Endothelial cell of umbilical vein (primary cell): ENCODE data around the gene C7orf33. TPM values are rescaled to one million over a fixed set of nuclear protein-coding genes. Genes with fewer than 3 reads are reported as not detected.

Experiments
- BruUV-seq: library from RNA; stranded (reverse); fragments of 400-500 nt; replicated peaks from 2 replicates; lab custom pipeline; 2021; lab: Mats Ljungman, UMichigan
- CTCF ChIA-PET: fragments of 300-600, 350-600 bp; sonication (Branson Sonifier 250); formaldehyde crosslinking; loops from one replicate; lab custom pipeline; 2021; ENCODE audit warnings: antibody characterized with exemption, inconsistent platforms; lab: Charles Lee
- POLR2A ChIA-PET: fragments of 300-600, 350-600 bp; sonication (Branson Sonifier 250); formaldehyde crosslinking; loops from one replicate; lab custom pipeline; 2021; ENCODE audit warnings: antibody characterized with exemption, inconsistent platforms; lab: Charles Lee
- DNase-seq: peaks from one replicate; pipeline ENCODE4 v3.0.0-alpha.2; 2011; ENCODE audit warnings: low read depth, low spot score
- FAIRE-seq: peaks from 2 replicates; lab custom pipeline; 2011; peaks lifted over from hg19 to GRCh38; lab: Jason Lieb, UNC
- H2AFZ ChIP-seq: 2 replicates; pipeline ENCODE4 v1.6.0; 2012; ENCODE audit warnings: low read depth, low read length, control low read depth, inconsistent platforms
- H3K27ac ChIP-seq: 2 replicates; pipeline ENCODE4 v1.5.1; 2011; ENCODE audit warnings: low read depth, mild to moderate bottlenecking, control low read depth, low read length, moderate library complexity; ENCODE audit not compliant: insufficient read depth
- H3K27me3 ChIP-seq, 2 experiments: 2 replicates each; pipeline versions ENCODE4 v1.6.0 to v1.6.1; 2011; ENCODE audit warnings: low read length in 2 of 2, mixed read lengths in 1 of 2; ENCODE audit not compliant: control insufficient read depth in 2 of 2, insufficient read depth in 2 of 2
- H3K36me3 ChIP-seq, 2 experiments: 2 replicates in 1 of 2; 3 replicates in 1 of 2; pipeline ENCODE4 v1.5.1; 2011; ENCODE audit warnings: low read length in 2 of 2, mild to moderate bottlenecking in 1 of 2, moderate library complexity in 1 of 2; ENCODE audit not compliant: control insufficient read depth in 2 of 2, insufficient read depth in 2 of 2; ENCODE audit errors: extremely low read depth in 1 of 2
- H3K4me1 ChIP-seq: 3 replicates; pipeline ENCODE4 v1.5.1; 2011; ENCODE audit warnings: mild to moderate bottlenecking, low read length; ENCODE audit not compliant: control insufficient read depth, insufficient read depth; ENCODE audit errors: extremely low read depth
- H3K4me2 ChIP-seq: 2 replicates; pipeline ENCODE4 v1.6.1; 2011; ENCODE audit warnings: low read length, control low read depth, mixed read lengths; ENCODE audit not compliant: insufficient read depth
- H3K4me3 ChIP-seq, 3 experiments: fragments of 200-600 bp in 1 of 3; sonication (generic), shearing (Covaris generic) in 1 of 3; replicated peaks in 1 of 3; 2 replicates each; pipeline ENCODE4 v1.5.1; 2011 to 2016; ENCODE audit warnings: control low read depth in 3 of 3, low read length in 3 of 3, mild to moderate bottlenecking in 2 of 3, inconsistent platforms in 1 of 3, low read depth in 1 of 3, moderate library complexity in 1 of 3; ENCODE audit not compliant: insufficient read depth in 1 of 3
- H3K79me2 ChIP-seq: 2 replicates; pipeline ENCODE4 v1.6.0; 2012; ENCODE audit warnings: low read length, inconsistent platforms; ENCODE audit not compliant: control insufficient read depth, insufficient read depth
- H3K9ac ChIP-seq: replicated peaks from 2 replicates; pipeline ENCODE3; 2011; ENCODE audit warnings: low read length, control low read depth; ENCODE audit not compliant: insufficient read depth; ENCODE audit errors: extremely low read depth
- H3K9me1 ChIP-seq: replicated peaks from 3 replicates; pipeline ENCODE4 v1.6.0; 2011; ENCODE audit warnings: mild to moderate bottlenecking, low read length; ENCODE audit not compliant: control insufficient read depth, insufficient read depth; ENCODE audit errors: extremely low read depth
- H3K9me3 ChIP-seq: replicated peaks from 2 replicates; pipeline ENCODE4 v1.5.1; 2012; ENCODE audit warnings: low read length, inconsistent platforms; ENCODE audit not compliant: control insufficient read depth, insufficient read depth
- H4K20me1 ChIP-seq: replicated peaks from 2 replicates; pipeline ENCODE3; 2011; ENCODE audit warnings: mild to moderate bottlenecking, low read length; ENCODE audit not compliant: control insufficient read depth, insufficient read depth; ENCODE audit errors: extremely low read depth
- CTCF ChIP-seq, 2 donors: IDR thresholded peaks; 1 replicate in 1 of 2; 2 replicates in 1 of 2; pipeline ENCODE4 v1.5.1; 2011; ENCODE audit warnings: low read length in 2 of 2, mild to moderate bottlenecking in 2 of 2, moderate library complexity in 2 of 2, control low read depth in 1 of 2, inconsistent platforms in 1 of 2, low read depth in 1 of 2; ENCODE audit not compliant: insufficient read depth in 1 of 2; ENCODE audit errors: extremely low read depth in 1 of 2
- EZH2 ChIP-seq: IDR thresholded peaks from 2 replicates; pipeline ENCODE4 v1.6.1; 2012; ENCODE audit warnings: borderline replicate concordance, low read depth, mild to moderate bottlenecking, moderate library complexity, low read length, inconsistent platforms; ENCODE audit not compliant: severe bottlenecking
- FOS ChIP-seq: IDR thresholded peaks from 2 replicates; pipeline ENCODE4 v1.6.1; 2011; ENCODE audit warnings: mild to moderate bottlenecking, low read length, moderate library complexity, borderline replicate concordance; ENCODE audit not compliant: insufficient read depth
- GATA2 ChIP-seq: IDR thresholded peaks from 2 replicates; pipeline ENCODE4 v1.7.0; 2011; ENCODE audit warnings: low read depth, mild to moderate bottlenecking, moderate library complexity, mixed read lengths, low read length; ENCODE audit not compliant: insufficient read length, insufficient read depth
- JUN ChIP-seq: IDR thresholded peaks from 2 replicates; pipeline ENCODE4 v1.6.1; 2011; ENCODE audit warnings: borderline replicate concordance, low read depth; ENCODE audit not compliant: insufficient read length, insufficient read depth
- MAX ChIP-seq: IDR thresholded peaks from 2 replicates; pipeline ENCODE4 v1.6.1; 2011; ENCODE audit not compliant: insufficient read depth, insufficient read length
- MYC ChIP-seq: IDR thresholded peaks from one replicate; pipeline ENCODE4 v1.6.1; 2011; ENCODE audit warnings: mild to moderate bottlenecking, low read depth, low read length
- POLR2A ChIP-seq: IDR thresholded peaks from 2 replicates; pipeline ENCODE4 v1.6.1; 2012; ENCODE audit warnings: low read depth, mild to moderate bottlenecking, control low read depth, low read length
- POLR2AphosphoS5 ChIP-seq: IDR thresholded peaks from 2 replicates; pipeline ENCODE4 v1.6.1; 2012; ENCODE audit warnings: low read depth, mild to moderate bottlenecking, control low read depth, low read length, moderate library complexity; ENCODE audit not compliant: insufficient read depth
- dilution Hi-C: fragments of 300-500 bp; cut with MboI; formaldehyde crosslinking; loops from one replicate; pipeline ENCODE4 v1.15.0; 2019; ENCODE audit warnings: low sequenced_read_pairs; ENCODE audit not compliant: extremely low pct_ligation_motif_present
- intact Hi-C: fragments of 100-400 bp; cut with micrococcal nuclease; formaldehyde crosslinking; loops from one replicate; pipeline ENCODE4 v1.10.0; 2022
- polyA plus RNA-seq, 4 experiments: library from polyadenylated mRNA; depleted of rRNA in 3 of 4; stranded (reverse) in 3 of 4; unstranded in 1 of 4; fragments of >200 nt; gene quantifications; 2 replicates each; pipeline versions ENCODE4 v1.2.1 to v1.2.3, GENCODE V29; 2011 to 2012; ENCODE audit warnings: missing spikeins in 1 of 4
- total RNA-seq: library from RNA; stranded (reverse); gene quantifications from 2 replicates; pipeline ENCODE4 v1.2.3, GENCODE V29; 2021

The C7orf33 gene
- total and polyA plus RNA-seq, 2 donors (not counting 3 experiments of a cell fraction or from before 2014, with no cell fraction given): not detected

- POLR2A ChIA-PET: interaction anchor here (0.7 kb wide), 1 partner anchor 1460 kb away, joined by 6 read pairs; no protein-coding TSS in a partner anchor
- no peaks in the 10 kb centered on the region for H3K9me1 ChIP-seq
- H3K4me3 ChIP-seq: no peak overlapping the region
- H3K27ac ChIP-seq: no peak overlapping the region
- no peak for DNase-seq
- no peak for FAIRE-seq
- no peaks in the 10 kb centered on the region for H3K79me2 ChIP-seq
- H3K27me3 ChIP-seq: no peaks in the 10 kb centered on the region
- TF ChIP-seq MYC (no peak), FOS (no peak), POLR2AphosphoS5 (no peak)
- BruUV-seq: no TSS peak
- H3K4me1 ChIP-seq: no peaks in the 10 kb centered on the region
- intact Hi-C loops (no loop called here), dilution Hi-C loops (no loop called here)
- H3K9me3 ChIP-seq: no peaks in the 10 kb centered on the region
- no peak overlapping the region for H3K4me2 ChIP-seq
- CTCF ChIA-PET: interaction anchor here (1.0 to 2.4 kb wide), 5 partner anchors 9 to 379 kb away, joined by 3 to 15 read pairs (median 4); no protein-coding TSS in a partner anchor
- no peak overlapping the region for H2AFZ ChIP-seq
- no peaks in the 10 kb centered on the region for H3K36me3 ChIP-seq
- no peaks in the 10 kb centered on the region for H4K20me1 ChIP-seq
- H3K9ac ChIP-seq: no peak overlapping the region
Observed at GRCh38 chr7:148584154-148584827, 6.3 kb upstream of the C7orf33 start.

GRCh38 chr7:148585399-148585798 is 5.2 kb upstream of the C7orf33 start:
- H3K9ac ChIP-seq: no peak overlapping the region
- H3K9me1 ChIP-seq: no peaks in the 10 kb centered on the region
- H3K4me2 ChIP-seq: no peak overlapping the region
- H3K36me3 ChIP-seq: no peaks in the 10 kb centered on the region
- no peaks in the 10 kb centered on the region for H3K79me2 ChIP-seq
- dilution Hi-C loops (no loop called here), intact Hi-C loops (no loop called here)
- no peaks in the 10 kb centered on the region for H3K9me3 ChIP-seq
- no peak for DNase-seq
- CTCF ChIA-PET: interaction anchor here (1.1 to 2.4 kb wide), 3 partner anchors 10 to 378 kb away, joined by 3 to 15 read pairs (median 4); no protein-coding TSS in a partner anchor
- no peaks in the 10 kb centered on the region for H3K27me3 ChIP-seq
- H3K4me1 ChIP-seq: no peaks in the 10 kb centered on the region
- H3K4me3 ChIP-seq: no peak overlapping the region
- no peak overlapping the region for H3K27ac ChIP-seq
- TF ChIP-seq GATA2: no peak
- no peak for TF ChIP-seq FOS
- TF ChIP-seq MAX: no peak
- no peak for TF ChIP-seq JUN
- no peak for TF ChIP-seq POLR2A
- TF ChIP-seq EZH2: no peak
- TF ChIP-seq MYC: no peak
- no peak for TF ChIP-seq CTCF (IDR thresholded peaks at IDR 0.05; ENCODE audit: extremely low read depth in 1 of 2, insufficient read depth in 1 of 2, low read depth in 1 of 2, low read length in 2 of 2)
- no peak for TF ChIP-seq POLR2AphosphoS5
- FAIRE-seq: no peak
- no peak overlapping the region for H2AFZ ChIP-seq
- POLR2A ChIA-PET: no interaction called here
- no peaks in the 10 kb centered on the region for H4K20me1 ChIP-seq
- BruUV-seq: no TSS peak
